GM18951 (cell line): ENCODE measurements around the gene RHBDD3.

Experiments used
- POLR2A ChIP-seq: IDR thresholded peaks from 4 replicates; pipeline ENCODE4 v1.6.1; 2011; ENCODE audit warnings: mild to moderate bottlenecking; ENCODE audit not compliant: insufficient read length, insufficient read depth; ENCODE audit errors: extremely low read depth
- in situ Hi-C: fragments of 300-500 bp; cut with MboI; formaldehyde crosslinking; loops from one replicate; pipeline ENCODE4 v1.12.0; 2022; ENCODE audit warnings: low sequenced_read_pairs, mixed read lengths, inconsistent platforms; ENCODE audit not compliant: unreplicated experiment

RHBDD3 gene

DNA sequence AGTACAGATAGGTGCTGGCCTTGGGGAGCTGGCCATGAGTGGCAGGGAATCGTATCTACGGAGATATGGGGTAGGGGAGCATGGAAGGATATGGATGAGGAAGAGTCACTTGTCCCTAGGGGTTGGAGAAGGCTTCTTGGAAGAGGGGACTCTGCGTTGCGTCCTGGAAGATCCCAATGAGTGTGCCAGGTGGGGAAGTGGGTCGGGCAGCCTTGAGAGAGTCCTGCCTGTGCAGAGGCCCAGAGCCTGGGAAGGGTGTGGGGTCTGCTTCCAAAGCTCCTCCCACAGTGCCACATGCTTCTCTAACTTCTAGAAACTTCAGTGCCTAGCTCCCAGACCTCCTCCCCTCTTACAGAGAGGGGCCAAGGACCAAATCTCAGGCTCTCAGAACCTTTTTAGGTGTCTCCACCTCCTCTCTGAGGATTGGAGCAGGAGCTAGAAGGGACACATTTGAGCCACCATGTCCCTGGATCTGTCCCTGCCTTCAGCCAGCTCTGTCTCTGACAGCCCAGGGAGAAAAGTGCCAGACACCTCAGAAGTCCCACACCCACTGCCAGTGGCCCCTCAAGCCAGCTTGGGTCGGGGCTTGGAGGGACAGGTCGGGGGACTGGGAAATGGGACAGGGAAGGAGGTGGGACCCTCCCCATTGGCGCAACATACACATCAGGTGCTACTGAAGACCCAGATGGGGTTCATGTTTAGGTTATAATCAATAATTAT, 11.0 kb downstream of the RHBDD3 start:
- in situ Hi-C loops = no loop called here
- no peak for TF ChIP-seq POLR2A

GRCh38 chr22:29255064-29255621, 12.6 kb downstream of the RHBDD3 start:
- TF ChIP-seq POLR2A = no peak
- in situ Hi-C loops = no loop called here

DNA sequence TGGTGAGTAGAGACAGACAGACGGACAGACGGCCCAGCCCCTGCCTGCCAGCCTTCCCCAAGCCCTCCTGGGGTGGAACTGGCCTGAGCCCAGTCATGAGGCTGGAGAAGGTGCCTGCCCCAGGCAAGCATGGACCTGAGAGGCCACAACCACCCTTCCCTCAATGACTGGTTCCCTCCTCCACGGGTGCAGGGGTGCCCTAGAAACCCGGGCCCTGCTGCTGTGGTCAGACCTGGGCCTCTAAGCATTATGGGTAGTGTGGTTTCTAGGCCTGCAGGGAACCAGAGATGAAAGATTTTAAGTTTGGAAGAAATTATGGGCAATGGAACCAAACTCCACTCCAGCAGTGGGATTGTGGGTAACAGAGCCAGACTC, 13.5 kb downstream of the RHBDD3 start:
- no peak for TF ChIP-seq POLR2A
- in situ Hi-C loops = no loop called here

DNA sequence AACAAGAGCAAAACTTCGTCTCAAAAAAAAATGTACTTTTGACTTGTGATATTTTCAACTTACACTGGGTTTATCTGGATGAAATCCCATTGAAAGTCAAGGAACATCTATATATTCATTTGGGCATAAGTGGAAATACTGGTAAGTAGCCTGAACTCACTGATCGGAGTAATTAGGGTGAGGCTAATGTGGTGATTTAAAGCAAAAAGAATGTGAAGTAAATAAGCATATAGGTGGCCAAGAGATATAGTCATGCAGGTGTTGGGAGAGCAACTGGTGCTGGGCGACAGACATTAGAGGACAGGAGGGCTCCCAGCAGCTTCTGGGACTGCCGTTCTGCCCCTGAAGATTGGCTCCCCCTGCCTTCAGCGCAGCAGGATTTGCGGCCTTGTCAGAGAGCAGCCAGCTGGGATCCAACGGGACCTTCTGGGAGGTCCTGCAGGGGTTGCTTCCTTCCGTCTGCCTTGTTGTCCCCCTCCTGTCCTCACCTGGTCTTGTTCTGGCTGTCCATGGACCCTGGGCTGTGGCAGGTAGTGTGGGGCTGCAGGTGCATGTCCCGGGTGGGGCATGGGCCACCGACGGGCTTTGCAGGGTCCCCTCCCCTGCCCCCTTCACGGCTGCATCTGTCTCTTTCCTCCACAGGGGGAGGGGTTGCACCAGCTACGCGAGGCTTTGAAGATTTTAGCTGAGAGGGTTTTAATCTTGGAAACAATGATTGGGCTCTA, 14.1 kb downstream of the RHBDD3 start:
- in situ Hi-C loops = no loop called here
- TF ChIP-seq POLR2A = no peak

DNA sequence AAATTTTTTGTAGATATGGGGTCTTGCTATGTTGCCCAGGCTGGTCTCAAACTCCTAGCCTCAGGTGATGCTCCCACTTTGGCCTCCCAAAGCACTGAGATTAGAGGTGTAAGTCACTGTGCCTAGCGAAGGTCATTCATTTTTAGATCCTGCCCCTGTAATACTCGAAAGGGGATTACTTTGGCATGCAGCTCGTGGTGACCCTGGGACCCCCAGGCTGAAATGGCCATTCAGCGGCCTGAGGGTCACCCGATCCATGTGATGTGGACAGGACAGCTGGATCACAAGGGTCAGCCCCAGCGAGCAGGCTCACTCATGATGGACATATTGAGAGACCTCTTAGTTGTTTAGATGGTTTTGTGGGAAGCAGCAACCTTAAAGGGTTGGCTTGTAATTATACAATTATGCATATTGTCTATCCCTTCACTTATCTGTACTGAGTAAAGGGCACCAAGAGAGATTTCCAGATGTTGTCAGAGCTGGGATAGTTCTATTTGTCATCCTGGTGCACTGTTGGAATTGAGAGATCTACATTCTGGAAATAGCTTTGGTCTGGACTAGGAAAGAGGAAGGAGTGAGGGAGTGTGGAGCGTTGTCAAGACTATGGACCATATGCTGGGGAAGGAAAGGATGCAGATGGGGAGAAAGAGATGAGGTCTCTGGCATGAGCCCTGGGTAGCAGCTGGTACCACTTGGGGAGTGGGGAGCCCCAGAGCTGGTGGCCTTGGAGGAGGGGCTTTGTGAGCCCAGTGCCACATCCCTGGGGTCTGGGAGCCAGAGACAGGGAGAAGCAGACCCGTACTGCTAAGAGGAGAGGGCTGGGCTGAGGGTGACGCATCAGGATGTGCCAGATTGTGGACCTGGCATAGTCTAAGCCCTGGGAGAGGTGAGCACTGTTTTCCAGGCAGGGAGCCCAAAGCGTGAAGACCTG, 15.5 kb downstream of the RHBDD3 start:
- in situ Hi-C loops = no loop called here
- no peak for TF ChIP-seq POLR2A

DNA sequence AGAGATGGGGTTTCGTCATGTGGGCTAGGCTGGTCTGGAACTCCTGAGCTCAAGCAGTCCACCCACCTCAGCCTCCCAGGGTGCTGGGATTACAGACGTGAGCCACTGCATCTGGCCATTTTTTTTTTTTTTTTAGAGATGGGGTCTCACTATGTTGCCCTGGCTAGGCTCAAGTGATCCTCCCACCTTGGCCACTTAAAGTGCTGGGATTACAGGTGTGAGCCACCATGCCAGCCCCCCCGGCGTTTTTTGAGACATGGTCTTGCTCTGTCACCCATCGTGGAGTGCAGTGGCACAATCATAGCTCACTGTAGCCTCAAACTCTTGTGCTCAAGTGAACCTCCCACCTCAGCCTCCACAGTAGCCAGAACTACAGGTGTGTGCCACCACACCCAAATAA, 16.5 kb downstream of the RHBDD3 start:
- no peak for TF ChIP-seq POLR2A
- in situ Hi-C loops = no loop called here

GRCh38 chr22:29247891-29248290, 19.9 kb downstream of the RHBDD3 start:
- in situ Hi-C loops = loop anchor here (25.0 kb wide), 1 partner anchor 386 kb away; no protein-coding TSS in a partner anchor

- no peak for TF ChIP-seq POLR2A
- in situ Hi-C loops = loop anchor here (25.0 kb wide), 1 partner anchor 384 kb away; no protein-coding TSS in a partner anchor
Measured at GRCh38 chr22:29245626-29246385, 22.0 kb downstream of the RHBDD3 start.

DNA sequence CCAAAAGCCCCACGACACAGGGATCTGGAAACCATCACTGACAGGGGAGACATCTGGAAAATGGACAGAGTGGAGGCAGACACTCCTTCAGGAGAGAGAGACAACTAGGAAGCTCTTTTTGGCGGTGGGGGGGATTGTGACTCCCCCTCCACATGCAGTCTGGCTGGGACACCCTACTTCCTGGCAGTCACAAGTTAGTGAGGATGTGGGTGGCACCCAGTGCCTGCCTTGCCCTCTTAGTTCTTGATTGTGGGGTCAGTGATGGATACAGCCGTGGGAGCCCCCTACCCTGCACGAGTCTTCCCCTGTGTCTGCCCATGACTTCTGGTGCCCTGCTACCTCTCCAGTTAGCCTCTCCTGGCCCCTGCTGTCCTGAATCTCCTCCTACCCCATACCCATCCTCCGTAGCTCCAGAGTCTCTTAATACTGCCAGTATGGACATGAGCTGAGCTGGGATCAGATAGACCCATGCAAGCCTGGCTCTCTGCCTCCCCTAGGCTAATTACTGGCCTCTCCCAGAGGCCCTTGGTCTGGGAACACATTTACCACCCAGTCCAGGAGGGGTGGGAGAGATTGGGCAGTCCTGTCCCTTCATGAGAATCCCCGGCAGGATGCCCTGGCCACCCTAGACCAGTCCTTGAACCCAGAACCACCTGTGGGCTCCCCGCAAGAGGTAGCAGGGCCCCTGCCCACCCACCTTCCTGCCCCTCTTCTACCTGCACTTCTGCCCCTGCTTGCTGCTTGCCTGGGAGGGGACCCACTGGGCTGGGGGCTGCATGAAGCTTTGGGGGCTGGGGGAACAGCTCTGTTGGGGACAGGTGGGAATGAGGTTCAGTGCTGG, 22.8 kb downstream of the RHBDD3 start:
- TF ChIP-seq POLR2A = no peak
- in situ Hi-C loops = loop anchor here (25.0 kb wide), 1 partner anchor 383 kb away; no protein-coding TSS in a partner anchor

GRCh38 chr22:29243874-29244446, 23.8 kb downstream of the RHBDD3 start:
- no peak for TF ChIP-seq POLR2A
- in situ Hi-C loops = loop anchor here (25.0 kb wide), 1 partner anchor 382 kb away; no protein-coding TSS in a partner anchor

- in situ Hi-C loops = loop anchor here (25.0 kb wide), 1 partner anchor 378 kb away; no protein-coding TSS in a partner anchor
Measured at GRCh38 chr22:29240481-29240880, 27.3 kb downstream of the RHBDD3 start.
